Measurements from ENCODE around the gene FAM168A.

- TF ChIP-seq CTCF (IDR thresholded peaks at IDR 0.05; ENCODE audit: poor library complexity), result no peak
- no peak for TF ChIP-seq EZH2 (IDR thresholded peaks at IDR 0.05; ENCODE audit: borderline replicate concordance)
- no peak for TF ChIP-seq EZH2phosphoT487 (IDR thresholded peaks at IDR 0.05; ENCODE audit: low read depth, severe bottlenecking, unreplicated experiment)
Observed at GRCh38 chr11:73623686-73624085, 25.8 kb upstream of the FAM168A start.
